GM21717 (cell line): ENCODE data around the gene ANKS6.

Experiments used
- ATAC-seq: cut with Tn5 transposase; IDR thresholded peaks from one replicate; pipeline ENCODE4 v1.9.1; 2021; ENCODE audit warnings: mild to moderate bottlenecking, moderate library complexity; ENCODE audit not compliant: unreplicated experiment

ANKS6 gene

DNA sequence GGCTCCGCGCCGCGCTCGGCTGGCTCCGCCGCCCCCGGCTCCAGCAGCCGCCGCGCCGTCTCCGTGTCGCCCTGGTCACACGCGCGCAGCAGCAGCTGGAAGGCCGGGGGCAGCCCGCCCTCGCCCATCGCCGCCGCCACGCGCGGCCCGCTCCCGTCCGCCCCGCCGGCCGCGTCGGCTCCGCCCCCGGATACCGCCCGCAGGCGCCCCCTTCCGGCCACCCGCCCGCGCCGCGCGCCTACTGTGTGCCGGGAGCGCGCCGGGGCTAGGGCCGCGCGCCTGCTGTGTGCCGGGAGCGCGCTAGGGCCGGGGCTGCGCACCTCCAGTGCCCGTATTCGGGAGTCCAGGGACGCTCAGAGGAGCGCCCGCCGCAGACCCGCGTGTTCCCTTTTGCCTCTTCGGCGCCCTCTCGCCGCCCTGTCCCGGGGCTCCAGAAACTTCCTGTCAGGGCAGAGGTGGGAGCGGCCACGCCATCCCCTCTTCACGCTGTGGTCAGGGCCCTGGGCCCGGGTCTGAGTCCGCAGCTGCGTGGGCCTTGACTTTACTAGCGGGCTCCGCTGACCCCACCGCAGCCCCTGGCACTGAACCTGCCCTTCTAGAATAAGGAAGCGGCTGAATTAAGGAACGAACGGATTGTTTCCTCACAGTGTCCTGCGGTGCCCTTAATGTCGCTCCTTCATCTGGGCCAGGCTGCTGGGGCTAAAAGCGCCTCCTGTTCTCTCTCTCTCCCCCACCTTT, at the start of gene ANKS6:
ANKS6 (minus strand) TSS at position 192 of the 738 bp plus-strand sequence; CDS start at position 128, 64 bp downstream.
- ATAC-seq, result no peak

DNA sequence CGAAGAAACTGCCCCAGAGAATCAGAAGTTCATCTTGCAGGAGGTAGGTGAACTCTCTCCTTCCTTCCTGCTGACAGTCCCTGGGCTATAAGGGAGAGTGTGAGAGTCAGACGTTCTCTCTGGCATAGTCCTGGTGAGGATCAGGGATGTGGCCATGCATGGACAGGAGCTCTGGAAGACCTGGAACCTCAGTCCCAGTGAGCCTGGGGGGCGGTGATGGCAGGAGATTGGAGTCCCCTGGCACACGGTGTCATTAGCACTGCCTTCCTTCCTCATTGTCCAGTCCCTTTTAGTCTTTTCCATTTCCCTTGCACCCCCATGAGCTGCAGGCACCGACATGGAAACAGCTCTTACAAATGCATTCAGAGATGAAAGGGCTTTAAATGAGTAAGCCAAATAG, 49.7 kb upstream of the ANKS6 start:
- no peak for ATAC-seq

DNA sequence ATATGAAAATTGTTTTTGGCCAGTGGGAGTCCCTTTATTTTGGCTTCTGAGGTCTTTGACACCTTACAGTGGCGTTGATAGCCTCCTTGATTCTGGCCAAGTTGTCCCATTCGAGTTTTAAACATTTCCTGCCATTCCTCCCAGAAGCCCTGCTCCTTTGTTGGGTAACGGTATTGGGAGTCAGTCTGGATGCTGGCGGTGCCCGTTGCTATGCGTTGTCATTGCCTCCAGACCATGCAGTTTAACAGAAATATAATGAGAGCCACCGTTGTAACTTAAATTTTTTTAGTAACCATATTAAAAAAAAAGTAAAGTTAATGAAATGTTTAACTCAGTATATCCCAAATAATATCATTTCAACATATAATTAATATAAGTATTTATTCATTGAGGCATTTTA, 46.2 kb upstream of the ANKS6 start:
- no peak for ATAC-seq

DNA sequence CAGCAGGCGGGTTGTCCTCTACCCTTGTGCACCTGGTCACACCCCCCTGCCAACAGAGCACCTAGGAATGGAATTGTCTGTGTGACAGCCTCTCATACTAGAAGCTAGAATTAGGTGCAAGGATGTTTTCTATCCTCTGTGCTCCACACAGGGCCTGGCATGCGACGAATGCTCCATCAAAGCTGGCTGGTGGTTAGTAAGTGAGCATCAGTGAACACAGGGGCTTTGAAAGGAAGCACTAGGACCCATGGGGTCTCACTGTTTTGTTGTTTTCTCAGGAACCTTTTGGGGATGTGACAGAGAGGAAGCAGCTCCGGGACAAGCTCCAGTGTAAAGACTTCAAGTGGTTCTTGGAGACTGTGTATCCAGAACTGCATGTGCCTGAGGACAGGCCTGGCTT, 43.4 kb upstream of the ANKS6 start:
- no peak for ATAC-seq

DNA sequence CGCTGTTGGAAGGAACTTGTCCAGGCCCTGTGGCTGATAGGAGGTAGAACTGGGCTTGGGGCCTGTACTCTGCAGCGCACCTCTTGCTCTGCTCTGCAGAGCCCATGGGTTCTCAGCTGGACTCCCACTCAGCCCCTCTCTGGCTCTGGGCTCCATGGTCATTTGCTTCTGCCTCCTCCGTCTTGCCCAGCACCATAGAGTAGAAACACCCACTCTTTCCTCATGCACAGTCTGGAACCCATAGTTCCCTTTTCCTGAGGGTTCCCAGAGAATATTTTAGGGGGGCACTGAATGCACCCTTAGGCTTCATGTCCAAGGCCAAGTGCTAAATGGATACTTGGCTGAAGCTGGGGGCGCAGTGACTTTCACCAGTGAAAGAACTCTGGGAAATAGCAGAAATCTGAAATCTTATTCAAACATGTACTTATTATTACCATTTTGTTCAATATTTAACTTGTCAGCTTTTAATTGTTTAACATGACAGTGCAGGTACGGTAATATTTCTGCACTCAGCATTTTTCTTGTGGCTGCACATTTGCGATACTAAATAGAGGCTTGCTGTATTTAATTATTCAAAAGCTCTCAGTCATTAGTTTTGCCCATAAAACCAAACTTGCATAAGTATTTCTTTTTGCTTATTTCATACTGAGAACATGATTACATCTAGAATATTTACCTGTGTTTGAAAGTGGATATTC, 42.7 kb upstream of the ANKS6 start:
- ATAC-seq, result no peak

DNA sequence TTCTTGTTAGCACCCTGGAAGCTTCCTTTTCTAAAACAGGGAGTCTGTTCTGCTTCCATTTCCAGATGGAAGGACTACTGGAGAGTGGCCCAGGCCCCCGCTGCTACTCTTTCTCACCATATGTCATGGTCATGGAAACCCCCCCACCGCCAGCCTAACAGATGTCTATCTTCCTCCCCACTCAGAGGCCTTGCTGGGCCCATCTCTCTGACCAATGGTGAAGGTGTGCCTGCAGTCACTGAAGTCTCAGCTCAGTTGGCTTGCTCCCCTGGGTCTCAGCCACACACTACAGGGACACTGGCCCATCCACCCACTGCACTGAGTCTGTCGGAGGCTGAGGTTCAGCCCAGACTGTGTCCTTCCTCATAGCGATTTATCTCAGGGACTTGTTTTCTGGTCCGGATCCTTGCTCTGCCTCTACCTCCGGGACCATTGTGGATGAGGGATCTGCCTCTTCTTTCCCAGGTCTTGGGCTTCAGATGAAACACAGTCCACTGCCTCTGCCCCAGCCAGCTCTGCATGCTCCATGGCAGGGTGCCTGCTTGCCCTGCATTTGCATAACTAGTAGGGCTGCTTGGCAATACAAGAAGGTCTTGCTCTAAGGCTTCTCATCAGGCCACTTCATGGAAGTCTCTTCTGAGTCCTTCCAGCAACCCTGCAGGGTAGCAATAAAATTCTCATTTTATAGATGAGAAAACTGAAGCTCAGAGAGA, 42.0 kb upstream of the ANKS6 start:
- ATAC-seq, result no peak

DNA sequence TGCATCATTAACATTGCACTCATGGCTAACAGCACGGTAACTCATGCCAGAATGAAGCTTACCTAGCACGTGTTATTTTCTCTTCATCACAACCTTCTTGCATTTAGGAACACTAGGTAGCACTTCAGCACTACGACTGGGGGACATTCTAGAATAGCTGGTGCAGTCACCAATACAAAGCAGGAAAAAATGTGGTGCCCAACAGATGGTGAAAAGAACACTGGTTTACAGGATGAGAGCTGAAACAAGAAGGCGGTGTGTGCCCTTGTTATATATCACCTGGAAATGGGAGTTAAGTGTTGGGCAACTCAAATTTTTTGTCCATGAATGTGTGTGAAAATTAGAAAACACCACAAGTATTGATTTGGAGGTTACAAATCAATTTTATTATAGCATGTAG, 41.2 kb upstream of the ANKS6 start:
- ATAC-seq, result no peak

DNA sequence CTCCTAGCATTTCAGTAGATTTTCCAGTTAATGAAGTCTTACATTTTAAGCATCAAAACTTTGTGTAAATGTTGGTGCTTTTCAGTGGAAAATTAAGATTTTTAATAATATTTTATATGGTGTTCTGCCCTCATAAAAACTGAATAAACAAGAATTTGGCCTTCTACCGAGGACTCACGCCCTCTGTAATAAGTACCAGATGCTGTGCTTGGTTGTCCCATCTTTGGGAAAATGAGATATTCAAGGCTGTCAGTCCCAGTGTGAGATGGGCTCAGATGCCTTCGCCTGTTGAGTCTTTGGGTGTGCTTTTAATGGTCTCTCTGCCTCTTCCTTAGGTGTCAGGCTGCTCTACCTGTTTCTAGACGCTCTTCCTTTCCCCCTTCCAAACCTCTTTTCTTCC, 39.9 kb upstream of the ANKS6 start:
- ATAC-seq, result no peak

DNA sequence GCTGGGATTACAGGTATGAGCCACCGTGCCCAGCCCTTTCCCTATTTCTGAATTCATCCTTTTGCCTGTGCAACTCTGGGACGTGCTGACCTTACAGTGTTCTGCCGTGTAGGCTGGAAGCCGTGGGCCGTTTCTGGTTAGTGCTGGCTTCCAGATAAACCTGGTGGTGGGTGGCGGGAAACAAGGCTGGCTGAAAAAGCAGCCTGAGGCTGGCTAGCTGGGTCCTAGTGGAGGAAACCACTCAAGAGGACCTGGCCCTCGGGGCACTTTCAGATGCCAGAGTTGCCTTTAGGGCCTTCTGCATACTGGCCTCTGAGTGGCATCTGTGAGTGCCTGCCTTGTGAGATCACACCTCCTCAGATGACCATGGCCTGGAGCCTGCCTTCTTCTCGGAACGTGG, 38.0 kb upstream of the ANKS6 start:
- no peak for ATAC-seq

DNA sequence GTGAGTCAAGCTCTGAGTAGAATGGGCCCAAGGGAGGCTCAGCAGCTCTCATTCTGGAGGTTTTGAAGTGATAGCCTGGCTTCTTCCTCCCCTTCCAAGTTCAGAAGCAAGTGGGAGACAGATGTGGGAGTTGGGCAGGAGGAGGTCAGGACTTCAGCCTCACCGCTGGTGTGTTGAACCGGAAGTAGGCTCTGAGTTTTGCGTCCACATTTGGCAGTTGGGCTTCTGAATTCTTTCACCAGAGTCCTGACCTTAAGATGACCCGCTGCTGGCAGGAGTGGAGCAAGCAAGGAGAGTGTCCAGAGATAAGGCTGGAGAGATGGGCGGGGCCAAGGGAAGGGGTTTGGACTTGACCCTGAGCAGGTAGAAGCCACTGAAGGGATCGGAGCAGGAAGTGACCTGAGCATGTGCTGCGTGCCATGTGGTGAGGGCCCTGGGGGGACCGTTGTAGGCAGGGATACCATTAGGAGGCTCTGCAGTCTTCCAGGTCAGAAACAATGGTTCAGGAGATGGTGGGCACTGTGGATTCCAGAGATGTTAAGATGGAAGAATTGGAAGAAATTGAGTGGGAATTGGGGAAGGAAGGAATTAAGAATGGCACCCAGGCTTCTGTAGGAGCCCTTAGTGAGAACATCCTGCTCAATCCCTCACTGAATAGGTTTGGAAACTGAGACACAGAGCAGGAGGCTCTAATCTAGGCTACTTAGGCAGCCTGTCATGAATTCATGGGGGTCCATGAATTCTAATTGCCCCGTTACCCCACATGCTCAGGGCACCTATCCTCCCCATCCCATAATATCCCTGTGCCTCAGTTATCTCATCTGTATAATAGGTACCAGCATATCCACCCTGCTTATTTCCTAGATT, 37.0 kb upstream of the ANKS6 start:
- no peak for ATAC-seq

DNA sequence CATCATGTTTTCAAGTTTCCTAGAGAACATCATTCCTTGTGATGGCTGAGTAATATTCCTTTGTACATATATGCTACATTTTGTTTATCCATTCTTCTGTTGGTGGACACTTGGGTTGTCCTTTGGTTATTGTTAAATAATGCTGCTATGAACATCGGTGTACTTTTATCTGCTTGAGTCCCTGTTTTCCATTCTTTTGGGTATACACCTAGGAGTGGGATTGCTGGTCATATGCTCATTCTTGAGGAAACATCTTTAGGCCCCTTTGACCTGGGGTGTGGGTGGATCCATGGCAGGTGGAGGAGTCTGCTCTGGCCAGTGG, 36.4 kb upstream of the ANKS6 start:
- ATAC-seq, result no peak

DNA sequence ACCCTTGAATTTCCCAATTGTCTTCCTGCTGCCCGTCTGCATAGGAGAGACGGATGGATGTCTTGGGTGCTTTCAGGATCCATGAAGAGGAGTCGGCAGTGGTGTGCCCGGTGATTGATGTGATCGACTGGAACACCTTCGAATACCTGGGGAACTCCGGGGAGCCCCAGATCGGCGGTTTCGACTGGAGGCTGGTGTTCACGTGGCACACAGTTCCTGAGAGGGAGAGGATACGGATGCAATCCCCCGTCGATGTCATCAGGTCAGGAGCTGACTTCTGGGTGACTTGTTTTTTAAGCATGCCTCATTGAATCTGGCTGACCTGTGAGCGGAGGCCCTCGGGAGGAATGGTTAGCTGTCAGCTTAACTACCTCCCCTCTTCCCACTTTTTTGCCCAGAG, 35.3 kb upstream of the ANKS6 start:
- no peak for ATAC-seq

DNA sequence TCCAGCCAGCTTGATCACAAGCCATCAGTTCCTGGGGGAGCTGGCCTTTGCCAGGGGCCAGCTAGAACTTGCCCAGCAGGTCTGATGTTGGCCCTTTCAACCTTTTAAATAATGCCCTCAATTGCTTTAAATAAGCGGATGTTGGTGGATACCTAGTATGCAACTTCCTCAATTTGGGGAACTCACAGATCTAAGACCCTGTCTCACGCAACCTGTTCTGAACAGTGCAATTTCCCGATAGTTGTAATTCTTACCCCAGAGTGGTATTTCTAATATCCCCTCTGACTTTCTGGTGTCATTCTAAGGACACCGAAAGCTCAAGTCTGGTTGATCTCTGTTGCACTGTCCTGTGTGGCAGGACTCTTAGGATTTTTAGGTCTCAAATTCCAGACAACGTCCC, 34.2 kb upstream of the ANKS6 start:
- no peak for ATAC-seq

DNA sequence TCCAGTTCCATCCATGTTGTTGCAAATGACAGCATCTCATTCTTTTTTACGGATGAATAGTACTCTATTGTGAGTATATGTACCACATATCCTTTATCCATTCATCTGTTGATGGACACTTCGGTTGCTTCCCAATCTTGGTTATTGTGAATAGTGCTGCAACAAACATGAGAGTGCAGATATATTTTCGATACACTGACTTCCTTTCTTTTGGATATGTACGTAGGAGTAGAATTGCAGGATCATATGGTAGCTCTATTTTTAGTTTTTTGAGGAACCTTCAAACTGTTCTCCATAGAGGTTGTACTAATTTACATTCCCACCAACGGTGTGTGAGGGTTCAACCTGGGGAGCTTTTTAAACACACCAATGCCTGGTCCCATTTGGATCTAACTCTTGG, 33.4 kb upstream of the ANKS6 start:
- ATAC-seq, result no peak

DNA sequence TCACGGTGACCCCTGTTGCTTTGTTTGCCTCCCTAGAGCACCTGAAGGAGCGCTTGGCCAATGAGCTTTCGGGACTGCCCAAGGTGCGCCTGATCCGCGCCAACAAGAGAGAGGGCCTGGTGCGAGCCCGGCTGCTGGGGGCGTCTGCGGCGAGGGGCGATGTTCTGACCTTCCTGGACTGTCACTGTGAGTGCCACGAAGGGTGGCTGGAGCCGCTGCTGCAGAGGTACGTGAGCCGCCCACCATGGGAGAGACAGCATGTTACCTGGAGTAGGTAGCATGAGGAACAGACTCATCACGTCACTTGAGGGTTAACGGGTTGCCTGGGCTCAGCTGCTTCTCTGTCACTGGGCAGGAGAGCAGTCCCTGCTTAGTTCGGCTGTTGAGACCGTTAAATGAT, 30.4 kb upstream of the ANKS6 start:
- ATAC-seq, result no peak

DNA sequence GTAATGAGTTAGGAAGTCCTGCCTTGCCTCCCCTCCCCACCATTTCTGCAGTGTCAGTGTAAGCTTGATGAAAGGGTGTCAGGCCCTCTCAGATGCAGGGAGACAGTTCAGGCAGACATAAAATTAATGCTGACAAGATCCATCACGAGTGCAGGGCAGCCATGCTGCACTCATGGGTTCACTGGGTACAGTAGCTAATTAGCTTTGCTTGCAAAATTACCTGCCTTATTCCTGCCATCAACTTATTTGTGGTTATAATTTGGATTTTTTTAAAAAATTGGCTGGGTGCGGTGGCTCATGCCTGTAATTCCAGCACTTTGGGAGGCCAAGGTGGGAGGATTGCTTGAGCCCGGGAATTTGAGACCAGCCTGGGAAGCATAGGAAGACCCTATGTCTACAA, 29.1 kb upstream of the ANKS6 start:
- ATAC-seq, result no peak

DNA sequence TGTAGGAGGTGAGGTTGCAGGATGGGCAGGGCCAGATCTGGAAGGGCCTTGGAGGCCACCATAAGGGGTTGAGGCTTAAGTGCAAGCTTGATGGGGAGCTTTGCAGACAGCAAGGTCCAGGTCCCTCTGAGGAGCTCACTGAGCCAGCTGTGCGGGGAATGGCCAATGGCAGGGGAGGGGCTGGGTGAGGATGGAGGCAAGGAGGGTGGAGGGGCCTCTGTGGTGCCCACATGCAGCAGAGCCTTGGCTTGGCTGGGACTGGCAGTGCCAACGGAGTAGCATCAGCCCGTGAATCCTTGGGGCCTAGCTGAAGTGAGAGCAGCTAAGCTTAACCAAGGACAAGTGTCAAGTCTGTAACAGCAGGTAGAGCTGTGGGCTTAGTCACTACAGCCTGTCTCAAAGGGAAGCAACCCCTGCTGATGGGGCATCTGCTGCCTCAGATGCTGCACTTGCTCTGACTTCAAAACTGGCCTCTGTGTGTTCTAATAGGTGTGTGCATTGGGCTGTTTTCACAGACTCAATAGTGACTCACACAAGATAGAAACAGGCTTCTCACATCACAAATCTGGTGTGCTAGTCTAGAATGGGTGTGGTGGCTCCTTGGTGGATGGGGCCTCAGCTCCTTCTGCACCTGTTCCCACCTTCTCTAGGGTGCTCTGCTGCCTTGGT, 27.4 kb upstream of the ANKS6 start:
- no peak for ATAC-seq

DNA sequence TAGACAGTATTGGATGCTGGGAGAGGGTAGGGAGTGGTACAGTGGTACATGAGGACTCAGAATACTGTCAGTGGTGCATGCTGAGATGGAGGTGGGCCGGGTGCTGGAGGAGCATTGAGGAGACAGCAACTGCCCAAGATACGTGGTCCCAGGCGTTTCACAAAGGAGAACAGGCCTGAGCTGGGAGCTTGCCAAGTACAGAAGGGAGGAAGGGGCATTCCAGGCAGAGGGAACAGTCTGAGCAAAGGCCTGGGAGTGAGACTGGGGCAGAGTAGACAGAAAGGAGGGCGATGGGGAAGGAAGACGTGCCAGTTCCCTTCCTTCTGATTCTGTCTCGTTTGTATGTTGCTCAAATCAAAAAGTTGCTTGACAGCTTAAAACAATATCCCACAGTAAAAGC, 26.3 kb upstream of the ANKS6 start:
- ATAC-seq, result no peak

DNA sequence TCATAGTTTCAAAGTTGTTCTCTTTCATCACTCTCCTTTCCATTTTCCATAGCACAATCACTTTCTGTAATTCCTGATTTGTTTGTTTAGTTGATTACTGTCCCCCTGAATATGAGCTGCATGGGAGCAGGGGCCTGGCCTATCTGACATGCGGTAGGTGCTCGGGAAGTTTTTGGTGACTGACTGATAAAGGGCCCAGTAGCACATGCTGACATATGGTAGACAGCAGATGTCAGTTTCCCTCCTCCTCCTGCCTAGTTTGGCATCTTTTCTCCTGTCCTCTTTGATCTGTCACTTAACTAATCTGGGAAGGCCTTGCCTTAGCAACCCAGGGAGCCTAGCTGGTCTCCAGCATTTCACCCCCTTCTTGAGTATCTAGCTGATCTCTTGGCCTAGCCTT, 25.5 kb upstream of the ANKS6 start:
- ATAC-seq, result no peak

DNA sequence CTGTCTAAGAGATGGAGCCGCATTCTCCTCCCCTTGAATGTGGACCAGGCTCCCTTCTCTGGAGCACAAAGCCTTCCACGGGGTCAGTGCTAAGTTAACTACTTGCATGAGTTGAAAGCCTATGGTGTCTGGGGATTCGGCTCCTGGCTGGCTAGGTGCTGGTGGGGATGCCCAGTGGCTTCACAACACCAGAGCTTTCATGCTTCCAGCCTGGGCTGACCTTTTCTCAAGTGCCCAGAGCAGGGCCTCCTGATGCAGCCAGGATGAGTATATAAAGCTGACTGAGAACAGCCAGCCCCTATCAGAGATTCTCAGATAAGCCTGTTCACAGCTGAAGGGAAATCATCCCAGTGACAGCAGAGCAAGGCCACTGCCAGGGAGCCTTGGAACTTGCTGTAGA, 22.9 kb upstream of the ANKS6 start:
- no peak for ATAC-seq

DNA sequence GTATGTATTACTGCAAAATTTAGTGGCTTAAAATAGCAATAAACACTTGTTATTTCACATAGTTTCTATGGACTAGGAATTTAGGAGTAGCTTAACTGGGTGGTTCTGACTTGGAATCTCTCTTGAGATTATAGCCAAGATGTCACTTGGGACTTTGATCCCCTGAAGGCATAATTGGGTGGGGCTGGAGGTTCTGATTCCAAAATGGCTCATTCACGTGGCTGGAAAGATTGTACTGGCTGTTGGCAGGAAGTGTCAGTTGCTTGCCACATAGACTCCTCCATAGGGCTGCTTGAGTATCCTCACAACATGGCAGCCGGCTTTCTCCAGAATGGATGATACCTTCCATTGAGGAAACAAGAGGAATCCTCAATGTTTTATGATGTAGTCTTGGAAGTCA, 22.4 kb upstream of the ANKS6 start:
- ATAC-seq, result no peak
